SK-N-MC (cell line): ENCODE measurements around the gene DLG2.

Experiments used
- EZH2 ChIP-seq: fragments of 200-600 bp; sonication (generic); IDR thresholded peaks from one replicate; pipeline ENCODE4 v1.6.1; 2017; ENCODE audit warnings: antibody characterized with exemption
- FOXP2 ChIP-seq: optimal IDR thresholded peaks from 2 replicates; pipeline ENCODE3; 2011; ENCODE audit warnings: mild to moderate bottlenecking, moderate library complexity; ENCODE audit not compliant: insufficient read depth; ENCODE audit errors: extremely low read length, control extremely low read depth
- POLR2AphosphoS5 ChIP-seq: IDR thresholded peaks from 2 replicates; pipeline ENCODE4 v1.6.1; 2012; ENCODE audit warnings: mild to moderate bottlenecking, low read depth, low read length, borderline replicate concordance

DNA sequence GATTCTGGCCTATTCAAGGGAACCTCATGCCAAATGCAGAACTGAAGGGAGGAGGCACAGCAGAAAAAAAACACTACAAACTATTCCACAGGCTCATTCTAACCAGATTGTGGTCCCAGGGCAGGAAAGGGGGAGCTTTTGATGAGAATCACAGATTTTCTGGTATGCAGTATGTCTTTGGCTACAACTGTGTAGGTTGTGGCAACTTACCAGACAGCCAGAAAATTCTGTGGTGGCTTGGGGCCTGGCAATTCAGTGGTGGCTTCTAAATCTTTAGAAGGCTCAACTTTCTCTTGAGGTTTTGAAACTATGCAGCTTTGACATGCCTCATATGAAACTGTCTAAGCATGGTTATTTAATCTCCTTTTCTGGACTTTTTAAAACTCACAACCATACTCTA, 1490.2 kb downstream of the DLG2 start:
- TF ChIP-seq EZH2 = no peak
- TF ChIP-seq POLR2AphosphoS5 = no peak
- TF ChIP-seq FOXP2 = no peak
